HL-60 (cell line): Measurements from ENCODE around the gene CLEC4F.

Experiments
- GABPA ChIP-seq: IDR thresholded peaks from 2 replicates; pipeline ENCODE4 v1.6.1; 2012; ENCODE audit warnings: low read depth
- POLR2AphosphoS5 ChIP-seq: IDR thresholded peaks from 2 replicates; pipeline ENCODE4 v1.6.1; 2012; ENCODE audit warnings: low read depth
- REST ChIP-seq: IDR thresholded peaks from 2 replicates; pipeline ENCODE4 v1.6.1; 2012; ENCODE audit warnings: low read depth; ENCODE audit not compliant: insufficient replicate concordance
- TF ChIP-seq, protein P1 (sequence below): IDR thresholded peaks from one replicate; pipeline ENCODE4 v1.5.1; 2011; ENCODE audit warnings: low read length, control low read depth, inconsistent platforms; ENCODE audit not compliant: insufficient read depth

- TF ChIP-seq, protein P1, sequence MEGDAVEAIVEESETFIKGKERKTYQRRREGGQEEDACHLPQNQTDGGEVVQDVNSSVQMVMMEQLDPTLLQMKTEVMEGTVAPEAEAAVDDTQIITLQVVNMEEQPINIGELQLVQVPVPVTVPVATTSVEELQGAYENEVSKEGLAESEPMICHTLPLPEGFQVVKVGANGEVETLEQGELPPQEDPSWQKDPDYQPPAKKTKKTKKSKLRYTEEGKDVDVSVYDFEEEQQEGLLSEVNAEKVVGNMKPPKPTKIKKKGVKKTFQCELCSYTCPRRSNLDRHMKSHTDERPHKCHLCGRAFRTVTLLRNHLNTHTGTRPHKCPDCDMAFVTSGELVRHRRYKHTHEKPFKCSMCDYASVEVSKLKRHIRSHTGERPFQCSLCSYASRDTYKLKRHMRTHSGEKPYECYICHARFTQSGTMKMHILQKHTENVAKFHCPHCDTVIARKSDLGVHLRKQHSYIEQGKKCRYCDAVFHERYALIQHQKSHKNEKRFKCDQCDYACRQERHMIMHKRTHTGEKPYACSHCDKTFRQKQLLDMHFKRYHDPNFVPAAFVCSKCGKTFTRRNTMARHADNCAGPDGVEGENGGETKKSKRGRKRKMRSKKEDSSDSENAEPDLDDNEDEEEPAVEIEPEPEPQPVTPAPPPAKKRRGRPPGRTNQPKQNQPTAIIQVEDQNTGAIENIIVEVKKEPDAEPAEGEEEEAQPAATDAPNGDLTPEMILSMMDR = no peak
- no peak for TF ChIP-seq REST
- TF ChIP-seq POLR2AphosphoS5 = no peak
- no peak for TF ChIP-seq GABPA
Measured at GRCh38 chr2:70868970-70869369, 48.6 kb upstream of the CLEC4F start.
